IPS-18a (cell line): ENCODE results near the gene METTL18.

ENCODE experiments used
- H3K27ac ChIP-seq: one replicate; pipeline ENCODE4 v1.5.1; 2013; ENCODE audit warnings: low read length
- H3K27me3 ChIP-seq: one replicate; pipeline ENCODE4 v1.6.1; 2013; ENCODE audit warnings: mild to moderate bottlenecking, low read length; ENCODE audit not compliant: control insufficient read depth, insufficient read depth
- H3K36me3 ChIP-seq: one replicate; pipeline ENCODE4 v1.6.1; 2013; ENCODE audit warnings: low read depth, low read length; ENCODE audit not compliant: control insufficient read depth
- H3K4me1 ChIP-seq: one replicate; pipeline ENCODE4 v1.6.1; 2013; ENCODE audit warnings: low read depth, low read length; ENCODE audit not compliant: control insufficient read depth
- H3K4me3 ChIP-seq: one replicate; pipeline ENCODE4 v1.5.1; 2013; ENCODE audit warnings: low read length
- H3K9ac ChIP-seq: one replicate; pipeline ENCODE4 v1.6.1; 2013; ENCODE audit warnings: mild to moderate bottlenecking, low read length, moderate library complexity
- H3K9me3 ChIP-seq: one replicate; pipeline ENCODE4 v1.6.1; 2013; ENCODE audit warnings: low read depth, low read length; ENCODE audit not compliant: control insufficient read depth

METTL18 gene

GRCh38 chr1:169784102-169784501 lies 10.6 kb downstream of the METTL18 start:
- Histone ChIP-seq H3K9me3 (no peaks in the 10 kb centered on the region), H3K4me1 (peaks cover 17% of the 10 kb centered on the region), H3K9ac (no peak overlapping the region), H3K36me3 (no peaks in the 10 kb centered on the region), H3K27ac (no peak overlapping the region), H3K27me3 (no peaks in the 10 kb centered on the region), H3K4me3 (no peak overlapping the region)

GRCh38 chr1:169782596-169782995 lies 12.1 kb downstream of the METTL18 start:
- H3K27ac ChIP-seq: no peak overlapping the region
- H3K36me3 ChIP-seq: no peaks in the 10 kb centered on the region
- no peak overlapping the region for H3K9ac ChIP-seq
- H3K4me1 ChIP-seq: peaks cover 17% of the 10 kb centered on the region
- H3K4me3 ChIP-seq: no peak overlapping the region
- H3K9me3 ChIP-seq: no peaks in the 10 kb centered on the region
- no peaks in the 10 kb centered on the region for H3K27me3 ChIP-seq

- H3K9ac ChIP-seq: no peak overlapping the region
- peaks cover 17% of the 10 kb centered on the region for H3K4me1 ChIP-seq
- no peaks in the 10 kb centered on the region for H3K36me3 ChIP-seq
- H3K4me3 ChIP-seq: no peak overlapping the region
- H3K27me3 ChIP-seq: no peaks in the 10 kb centered on the region
- no peak overlapping the region for H3K27ac ChIP-seq
- H3K9me3 ChIP-seq: no peaks in the 10 kb centered on the region
These were observed 14.7 kb downstream of the METTL18 start for GRCh38 chr1:169779970-169780369.

- Histone ChIP-seq H3K36me3 (no peaks in the 10 kb centered on the region), H3K9ac (no peak overlapping the region), H3K4me1 (peaks cover 17% of the 10 kb centered on the region), H3K27ac (no peak overlapping the region), H3K4me3 (no peak overlapping the region), H3K9me3 (no peaks in the 10 kb centered on the region), H3K27me3 (no peaks in the 10 kb centered on the region)
These were observed 15.6 kb downstream of the METTL18 start for GRCh38 chr1:169779150-169779549.

- H3K9ac ChIP-seq: no peak overlapping the region
These were observed 18.3 kb downstream of the METTL18 start for GRCh38 chr1:169776440-169776839.

GRCh38 chr1:169768161-169768560 lies 26.5 kb downstream of the METTL18 start:
- Histone ChIP-seq H3K9ac (no peak overlapping the region), H3K27me3 (no peaks in the 10 kb centered on the region)

More at GRCh38 chr1:169776440-169776839, 18.3 kb downstream of the METTL18 start:
- peaks cover 9% of the 10 kb centered on the region for H3K4me1 ChIP-seq
- H3K4me3 ChIP-seq: no peak overlapping the region
- H3K36me3 ChIP-seq: no peaks in the 10 kb centered on the region
- H3K27ac ChIP-seq: no peak overlapping the region
- no peaks in the 10 kb centered on the region for H3K27me3 ChIP-seq
- no peaks in the 10 kb centered on the region for H3K9me3 ChIP-seq

GRCh38 chr1:169765580-169766331 lies 29.0 kb downstream of the METTL18 start:
- H3K4me1 ChIP-seq: no peaks in the 10 kb centered on the region
- H3K9me3 ChIP-seq: no peaks in the 10 kb centered on the region
- no peak overlapping the region for H3K4me3 ChIP-seq
- H3K27me3 ChIP-seq: no peaks in the 10 kb centered on the region
- no peak overlapping the region for H3K9ac ChIP-seq
- no peak overlapping the region for H3K27ac ChIP-seq
- H3K36me3 ChIP-seq: no peaks in the 10 kb centered on the region

More at GRCh38 chr1:169768161-169768560, 26.5 kb downstream of the METTL18 start:
- H3K4me3 ChIP-seq: no peak overlapping the region
- no peaks in the 10 kb centered on the region for H3K36me3 ChIP-seq
- no peak overlapping the region for H3K27ac ChIP-seq
- no peaks in the 10 kb centered on the region for H3K4me1 ChIP-seq
- H3K9me3 ChIP-seq: no peaks in the 10 kb centered on the region

- H3K27me3 ChIP-seq: no peaks in the 10 kb centered on the region
- no peaks in the 10 kb centered on the region for H3K4me1 ChIP-seq
- H3K4me3 ChIP-seq: no peak overlapping the region
- no peaks in the 10 kb centered on the region for H3K36me3 ChIP-seq
- H3K9ac ChIP-seq: no peak overlapping the region
- H3K27ac ChIP-seq: no peak overlapping the region
- no peaks in the 10 kb centered on the region for H3K9me3 ChIP-seq
These were observed 29.8 kb downstream of the METTL18 start for GRCh38 chr1:169764919-169765318.

GRCh38 chr1:169762699-169763098 lies 32.0 kb downstream of the METTL18 start:
- no peak overlapping the region for H3K4me3 ChIP-seq
- H3K9ac ChIP-seq: no peak overlapping the region
- no peaks in the 10 kb centered on the region for H3K9me3 ChIP-seq
- H3K36me3 ChIP-seq: no peaks in the 10 kb centered on the region
- H3K4me1 ChIP-seq: no peaks in the 10 kb centered on the region
- no peak overlapping the region for H3K27ac ChIP-seq
- no peaks in the 10 kb centered on the region for H3K27me3 ChIP-seq

GRCh38 chr1:169759038-169759437 lies 35.7 kb downstream of the METTL18 start:
- no peaks in the 10 kb centered on the region for H3K9me3 ChIP-seq
- H3K4me1 ChIP-seq: no peaks in the 10 kb centered on the region
- no peaks in the 10 kb centered on the region for H3K27me3 ChIP-seq
- H3K9ac ChIP-seq: no peak overlapping the region
- H3K36me3 ChIP-seq: no peaks in the 10 kb centered on the region
- H3K4me3 ChIP-seq: no peak overlapping the region
- no peak overlapping the region for H3K27ac ChIP-seq

- no peak overlapping the region for H3K9ac ChIP-seq
- H3K4me1 ChIP-seq: no peaks in the 10 kb centered on the region
- no peak overlapping the region for H3K4me3 ChIP-seq
- H3K36me3 ChIP-seq: no peaks in the 10 kb centered on the region
- H3K27ac ChIP-seq: no peak overlapping the region
- no peaks in the 10 kb centered on the region for H3K9me3 ChIP-seq
- no peaks in the 10 kb centered on the region for H3K27me3 ChIP-seq
These were observed 41.2 kb downstream of the METTL18 start for GRCh38 chr1:169753549-169753948.

- H3K4me3 ChIP-seq: no peak overlapping the region
- no peaks in the 10 kb centered on the region for H3K36me3 ChIP-seq
- H3K9me3 ChIP-seq: no peaks in the 10 kb centered on the region
- H3K27me3 ChIP-seq: no peaks in the 10 kb centered on the region
- no peak overlapping the region for H3K9ac ChIP-seq
- H3K27ac ChIP-seq: no peak overlapping the region
- H3K4me1 ChIP-seq: peaks cover 10% of the 10 kb centered on the region
These were observed 44.7 kb downstream of the METTL18 start for GRCh38 chr1:169750041-169750440.
